RWPE2 (cell line): ENCODE data around the gene DNAJC17.

Source experiments
- ATAC-seq: fragments of 200-7000 bp; cut with Tn5 transposase; 3 replicates; pipeline ENCODE4 v1.9.1; 2021; ENCODE audit warnings: low read depth
- DNase-seq: peaks from one replicate; pipeline ENCODE4 v3.0.0-alpha.2; 2020; ENCODE audit warnings: low spot score
- H3K27ac ChIP-seq: fragments of 450-650 bp; 2 replicates; pipeline ENCODE4 v1.5.1; 2017; ENCODE audit warnings: mild to moderate bottlenecking; ENCODE audit not compliant: poor library complexity, severe bottlenecking
- H3K27me3 ChIP-seq: fragments of 250-450 bp; sonication (Bioruptor Pico); 2 replicates; pipeline ENCODE4 v1.5.1; 2021; ENCODE audit warnings: mild to moderate bottlenecking, moderate library complexity; ENCODE audit not compliant: insufficient read depth, poor library complexity, severe bottlenecking
- H3K36me3 ChIP-seq: fragments of 250-450 bp; sonication (Bioruptor Pico); 2 replicates; pipeline ENCODE4 v1.5.1; 2020; ENCODE audit warnings: low read depth, mild to moderate bottlenecking, moderate library complexity
- H3K4me1 ChIP-seq: fragments of 250-450 bp; sonication (Bioruptor Pico); 2 replicates; pipeline ENCODE4 v1.5.1; 2021; ENCODE audit warnings: mild to moderate bottlenecking, moderate library complexity; ENCODE audit not compliant: insufficient read depth, poor library complexity, severe bottlenecking
- H3K4me3 ChIP-seq: fragments of 250-450 bp; sonication (Bioruptor Pico); 2 replicates; pipeline ENCODE4 v1.5.1; 2021; ENCODE audit warnings: mild to moderate bottlenecking, moderate library complexity; ENCODE audit not compliant: severe bottlenecking
- H3K9me3 ChIP-seq: fragments of 250-450 bp; sonication (Bioruptor Pico); 2 replicates; pipeline ENCODE4 v1.5.1; 2021; ENCODE audit warnings: mild to moderate bottlenecking, moderate library complexity; ENCODE audit not compliant: severe bottlenecking
- TF ChIP-seq, protein P1 (sequence below): fragments of 450-650 bp; IDR thresholded peaks from one replicate; pipeline ENCODE4 v1.5.1; 2017; ENCODE audit warnings: mild to moderate bottlenecking, moderate library complexity; ENCODE audit not compliant: poor library complexity, severe bottlenecking

The DNAJC17 gene

DNA sequence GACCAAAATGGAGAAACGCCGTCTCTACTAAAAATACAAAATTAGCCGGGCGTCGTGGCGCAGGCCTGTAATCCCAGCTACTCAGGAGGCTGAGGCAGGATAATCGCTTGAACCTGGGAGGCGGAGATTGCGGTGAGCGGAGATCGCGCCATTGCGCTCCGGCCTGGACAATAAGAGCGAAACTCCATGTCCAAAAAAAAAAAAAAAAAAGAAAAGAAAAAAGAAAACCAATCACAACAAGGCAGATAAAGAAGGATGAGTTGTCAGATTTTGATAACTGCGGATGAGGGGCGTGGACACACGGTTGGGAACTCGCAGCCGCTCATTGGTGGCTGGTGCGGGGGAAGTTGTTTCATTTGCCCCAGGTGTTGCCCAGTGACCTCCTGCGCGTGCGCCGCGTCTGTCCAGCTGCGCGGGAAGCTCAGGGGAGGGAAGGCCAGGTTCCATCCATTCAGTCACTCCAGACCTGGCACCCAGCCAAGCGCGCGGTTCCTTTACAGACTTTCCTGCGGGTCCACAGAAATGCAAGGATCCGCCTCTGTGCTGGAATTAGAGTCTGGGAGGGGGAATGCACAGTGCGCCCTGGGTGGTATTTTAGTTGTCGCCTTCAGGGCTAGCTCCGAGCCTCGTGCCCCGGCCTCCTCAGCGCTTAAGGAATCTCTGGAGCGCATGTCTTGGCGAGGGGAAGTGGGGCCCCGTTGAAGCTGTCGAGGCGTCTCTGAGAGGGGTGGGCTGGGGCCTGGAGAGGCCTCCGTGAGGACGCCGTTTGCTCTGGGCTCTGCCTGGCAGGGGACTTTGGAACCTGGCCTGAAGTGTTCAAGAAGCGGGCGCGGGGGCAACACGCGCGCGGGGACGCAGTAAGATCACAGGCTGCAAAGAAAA lies 44.1 kb downstream of the DNAJC17 start:
- Histone ChIP-seq H3K9me3 (no peaks in the 10 kb centered on the region), H3K27ac (peak overlapping the region; percentile 92), H3K36me3 (0 out of 2 replicates have a peak, but pooled peaks cover 5% of the 10 kb centered on the region), H3K27me3 (no peaks in the 10 kb centered on the region), H3K4me1 (peaks cover 38% of the 10 kb centered on the region), H3K4me3 (peak overlapping the region; percentile 31)
- peak; percentile 16 for ATAC-seq
- TF ChIP-seq, protein P1, sequence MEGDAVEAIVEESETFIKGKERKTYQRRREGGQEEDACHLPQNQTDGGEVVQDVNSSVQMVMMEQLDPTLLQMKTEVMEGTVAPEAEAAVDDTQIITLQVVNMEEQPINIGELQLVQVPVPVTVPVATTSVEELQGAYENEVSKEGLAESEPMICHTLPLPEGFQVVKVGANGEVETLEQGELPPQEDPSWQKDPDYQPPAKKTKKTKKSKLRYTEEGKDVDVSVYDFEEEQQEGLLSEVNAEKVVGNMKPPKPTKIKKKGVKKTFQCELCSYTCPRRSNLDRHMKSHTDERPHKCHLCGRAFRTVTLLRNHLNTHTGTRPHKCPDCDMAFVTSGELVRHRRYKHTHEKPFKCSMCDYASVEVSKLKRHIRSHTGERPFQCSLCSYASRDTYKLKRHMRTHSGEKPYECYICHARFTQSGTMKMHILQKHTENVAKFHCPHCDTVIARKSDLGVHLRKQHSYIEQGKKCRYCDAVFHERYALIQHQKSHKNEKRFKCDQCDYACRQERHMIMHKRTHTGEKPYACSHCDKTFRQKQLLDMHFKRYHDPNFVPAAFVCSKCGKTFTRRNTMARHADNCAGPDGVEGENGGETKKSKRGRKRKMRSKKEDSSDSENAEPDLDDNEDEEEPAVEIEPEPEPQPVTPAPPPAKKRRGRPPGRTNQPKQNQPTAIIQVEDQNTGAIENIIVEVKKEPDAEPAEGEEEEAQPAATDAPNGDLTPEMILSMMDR, result no peak
- peak; percentile 95 for DNase-seq

DNA sequence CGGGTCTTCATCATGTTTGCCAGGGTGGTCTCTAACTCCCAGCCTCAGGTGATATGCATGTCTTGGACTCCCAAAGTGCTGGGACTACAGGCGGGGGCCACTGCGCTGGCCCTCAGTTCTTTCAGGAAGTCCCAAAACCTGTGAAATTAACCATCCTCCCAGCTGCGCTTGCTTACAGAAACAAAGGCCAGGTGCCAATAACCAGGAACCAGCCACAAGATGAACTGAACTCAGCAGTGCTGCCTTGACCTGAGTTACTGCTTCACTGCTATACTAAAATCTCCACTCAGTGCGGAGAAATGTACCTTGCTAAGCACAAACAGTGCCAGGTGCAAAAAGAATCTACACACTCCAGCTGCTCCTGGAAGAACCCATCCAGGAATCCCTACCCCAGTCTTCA lies 47.3 kb downstream of the DNAJC17 start:
- Histone ChIP-seq H3K4me3 (no peak overlapping the region), H3K36me3 (no peaks in the 10 kb centered on the region), H3K27ac (no peak overlapping the region), H3K4me1 (peaks cover 21% of the 10 kb centered on the region), H3K9me3 (no peaks in the 10 kb centered on the region), H3K27me3 (no peaks in the 10 kb centered on the region)
- no peak for DNase-seq
- ATAC-seq, result no peak
- TF ChIP-seq, protein P1, result no peak

DNA sequence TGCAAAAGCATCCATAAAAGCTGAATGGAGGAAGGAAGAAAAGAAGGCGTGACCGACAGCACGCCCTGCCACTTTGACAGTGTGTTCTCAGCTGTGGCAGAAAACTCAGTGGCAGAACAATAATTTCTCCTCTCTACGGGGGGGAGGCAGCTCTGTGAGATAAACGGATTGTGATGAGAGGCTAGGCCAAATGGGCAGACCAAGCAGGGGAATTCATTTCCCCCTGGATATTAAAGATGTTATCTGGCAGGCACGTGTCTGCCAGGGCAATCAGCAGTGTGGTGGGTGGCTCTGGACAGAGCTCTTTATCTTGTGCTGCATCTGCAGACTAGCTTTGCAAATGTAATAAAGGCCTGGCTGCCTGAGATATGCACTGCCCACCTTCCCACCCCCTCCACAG lies 50.3 kb downstream of the DNAJC17 start:
- Histone ChIP-seq H3K9me3 (no peaks in the 10 kb centered on the region), H3K4me1 (peaks cover 5% of the 10 kb centered on the region), H3K36me3 (peaks cover 13% of the 10 kb centered on the region), H3K27ac (no peak overlapping the region), H3K4me3 (no peak overlapping the region), H3K27me3 (no peaks in the 10 kb centered on the region)
- ATAC-seq, result no peak
- no peak for DNase-seq
- TF ChIP-seq, protein P1, result no peak

DNA sequence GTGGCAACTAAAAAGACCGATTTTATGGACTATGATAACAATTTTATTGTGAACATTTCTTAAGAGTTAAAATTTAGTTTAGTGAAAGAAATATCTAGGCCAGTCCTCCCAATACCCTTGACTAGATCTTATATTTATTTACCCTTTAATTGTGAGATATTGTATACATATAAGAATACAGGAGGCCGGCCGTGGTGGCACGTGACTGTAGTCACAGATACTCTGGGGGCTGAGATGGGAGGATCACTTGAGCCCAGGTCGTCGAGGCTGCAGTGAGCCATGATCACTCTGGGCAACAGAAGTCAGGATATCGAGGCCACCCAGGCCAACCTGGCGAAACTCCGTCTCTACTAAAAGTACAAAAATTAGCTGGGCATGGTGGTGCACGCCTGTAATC lies 51.5 kb downstream of the DNAJC17 start:
- TF ChIP-seq, protein P1, result no peak

More for the DNA sequence above, 51.5 kb downstream of the DNAJC17 start:
- Histone ChIP-seq H3K4me1 (peaks cover 5% of the 10 kb centered on the region), H3K27me3 (no peaks in the 10 kb centered on the region), H3K9me3 (no peaks in the 10 kb centered on the region), H3K27ac (peak overlapping the region; percentile 53), H3K4me3 (peak overlapping the region; percentile 69), H3K36me3 (peaks cover 24% of the 10 kb centered on the region)
- DNase-seq (no peak), ATAC-seq (no peak)
